Tibial nerve (tissue), 4 donors: ENCODE data around the gene AFM. TPM values are rescaled to one million over a fixed set of nuclear protein-coding genes. Genes with fewer than 3 reads are reported as not detected.

Experiments used
- DNase-seq, 2 donors: peaks; one replicate each; pipeline ENCODE4 v3.0.0-alpha.2; 2019; ENCODE audit warnings: low spot score in 2 of 2
- H3K27ac ChIP-seq, 4 donors: fragments of 200-600 bp; sonication (generic) in 3 of 4; one replicate each; pipeline ENCODE4 v1.5.1; 2017 to 2019; ENCODE audit warnings: mild to moderate bottlenecking in 1 of 4
- H3K27me3 ChIP-seq, 2 donors: fragments of 200-600 bp; sonication (generic) in 1 of 2; one replicate each; pipeline versions ENCODE4 v1.5.1 to v1.6.0; 2017 to 2019
- H3K36me3 ChIP-seq, 3 donors: fragments of 200-600 bp; sonication (generic); one replicate each; pipeline ENCODE4 v1.5.1; 2018 to 2019
- H3K4me1 ChIP-seq, 4 donors: fragments of 200-600 bp; sonication (generic) in 3 of 4; one replicate each; pipeline ENCODE4 v1.5.1; 2017 to 2019
- H3K4me3 ChIP-seq, 4 donors: fragments of 200-600 bp; sonication (generic) in 3 of 4; one replicate each; pipeline ENCODE4 v1.5.1; 2017 to 2019; ENCODE audit warnings: mild to moderate bottlenecking in 1 of 4, moderate library complexity in 1 of 4
- H3K9me3 ChIP-seq, 4 donors: fragments of 200-600 bp; sonication (generic) in 3 of 4; one replicate each; pipeline ENCODE4 v1.5.1; 2017 to 2019
- CTCF ChIP-seq, 5 experiments: fragments of 200-600 bp in 3 of 5; fragments of 450-650 bp in 2 of 5; sonication (generic) in 3 of 5; IDR thresholded peaks; one replicate each; pipeline ENCODE4 v1.5.1; 2016 to 2019; ENCODE audit warnings: antibody characterized with exemption in 5 of 5, mild to moderate bottlenecking in 3 of 5, moderate library complexity in 2 of 5
- EP300 ChIP-seq, 2 donors: sonication (generic); formaldehyde crosslinking; IDR thresholded peaks; one replicate each; pipeline ENCODE4 v1.6.1; 2017; ENCODE audit warnings: antibody characterized with exemption in 2 of 2, mild to moderate bottlenecking in 1 of 2
- POLR2A ChIP-seq, 2 donors: fragments of 450-650 bp; IDR thresholded peaks; one replicate each; pipeline ENCODE4 v1.6.1; 2017; ENCODE audit warnings: antibody characterized with exemption in 2 of 2, mild to moderate bottlenecking in 2 of 2, moderate library complexity in 2 of 2
- WGBS, 2 donors: methylation state at CpG; one replicate each; pipeline ENCODE4 v1.1.5; 2018; 5-methylcytosine and 5-hydroxymethylcytosine counted together
- total RNA-seq, 4 donors: library from RNA; depleted of rRNA; stranded (reverse); fragments of >200 nt; gene quantifications; one replicate each; pipeline ENCODE4 v1.1.0, GENCODE V29; 2016

Gene AFM
- total RNA-seq, 4 donors from 2014 or later, result not detected

GRCh38 chr4:73438582-73439215 is 42.8 kb upstream of the AFM start:
- no peaks in the 10 kb centered on the region for H3K36me3 ChIP-seq
- H3K9me3 ChIP-seq, result no peaks in the 10 kb centered on the region
- DNase-seq, result no peak
- H3K27ac ChIP-seq, result no peak overlapping the region
- H3K4me3 ChIP-seq, result no peak overlapping the region
- H3K27me3 ChIP-seq, result no peaks in the 10 kb centered on the region
- no peaks in the 10 kb centered on the region for H3K4me1 ChIP-seq
- WGBS, 2 donors, result 72 to 74% methylated on average over 2 of the region's 2 CpGs
- no peak for TF ChIP-seq EP300 (IDR thresholded peaks at IDR 0.05)

- no peaks in the 10 kb centered on the region for H3K27me3 ChIP-seq
- no peak overlapping the region for H3K27ac ChIP-seq
- TF ChIP-seq EP300 (IDR thresholded peaks at IDR 0.05) (no peak), POLR2A (IDR thresholded peaks at IDR 0.05) (no peak), CTCF (IDR thresholded peaks at IDR 0.05) (no peak)
- no peaks in the 10 kb centered on the region for H3K9me3 ChIP-seq
- H3K4me1 ChIP-seq, result no peaks in the 10 kb centered on the region
- DNase-seq, result no peak
- WGBS, 2 donors, result 77 to 87% methylated on average over 2 of the region's 2 CpGs
- no peaks in the 10 kb centered on the region for H3K36me3 ChIP-seq
- no peak overlapping the region for H3K4me3 ChIP-seq
Observed at GRCh38 chr4:73439445-73439844, 42.1 kb upstream of the AFM start.

- H3K36me3 ChIP-seq, result no peaks in the 10 kb centered on the region
- H3K4me1 ChIP-seq, result no peaks in the 10 kb centered on the region
- DNase-seq, result no peak
- 80 to 87% methylated on average over 3 of the region's 3 CpGs for WGBS, 2 donors
- no peak overlapping the region for H3K4me3 ChIP-seq
- H3K27me3 ChIP-seq, result no peaks in the 10 kb centered on the region
- H3K27ac ChIP-seq, result no peak overlapping the region
- no peak for TF ChIP-seq POLR2A (IDR thresholded peaks at IDR 0.05)
- no peak for TF ChIP-seq CTCF (IDR thresholded peaks at IDR 0.05)
- no peak for TF ChIP-seq EP300 (IDR thresholded peaks at IDR 0.05)
- H3K9me3 ChIP-seq, result no peaks in the 10 kb centered on the region
Observed at GRCh38 chr4:73439991-73440390, 41.6 kb upstream of the AFM start.

- Histone ChIP-seq H3K27me3 (no peaks in the 10 kb centered on the region), H3K36me3 (no peaks in the 10 kb centered on the region), H3K9me3 (no peaks in the 10 kb centered on the region), H3K27ac (no peak overlapping the region), H3K4me1 (no peaks in the 10 kb centered on the region), H3K4me3 (no peak overlapping the region)
- no peak for DNase-seq
- TF ChIP-seq CTCF (IDR thresholded peaks at IDR 0.05) (no peak), POLR2A (IDR thresholded peaks at IDR 0.05) (no peak), EP300 (IDR thresholded peaks at IDR 0.05) (no peak)
- WGBS, 2 donors, result 86 to 89% methylated on average over 3 of the region's 3 CpGs
Observed at GRCh38 chr4:73440653-73441052, 40.9 kb upstream of the AFM start.

GRCh38 chr4:73442275-73442674 is 39.3 kb upstream of the AFM start:
- no peaks in the 10 kb centered on the region for H3K4me1 ChIP-seq
- no peak for TF ChIP-seq EP300 (IDR thresholded peaks at IDR 0.05)
- TF ChIP-seq POLR2A (IDR thresholded peaks at IDR 0.05), result no peak
- TF ChIP-seq CTCF (IDR thresholded peaks at IDR 0.05), result no peak
- H3K27me3 ChIP-seq, result no peaks in the 10 kb centered on the region
- WGBS, 2 donors, result 72% methylated on average over 5 of the region's 5 CpGs
- no peaks in the 10 kb centered on the region for H3K36me3 ChIP-seq
- H3K27ac ChIP-seq, result no peak overlapping the region
- H3K4me3 ChIP-seq, result no peak overlapping the region
- H3K9me3 ChIP-seq, result no peaks in the 10 kb centered on the region
- no peak for DNase-seq

- Histone ChIP-seq H3K27me3 (no peaks in the 10 kb centered on the region), H3K4me3 (no peak overlapping the region), H3K27ac (no peak overlapping the region), H3K4me1 (no peaks in the 10 kb centered on the region), H3K36me3 (no peaks in the 10 kb centered on the region), H3K9me3 (no peaks in the 10 kb centered on the region)
- DNase-seq, result no peak
- TF ChIP-seq EP300 (IDR thresholded peaks at IDR 0.05) (no peak), CTCF (IDR thresholded peaks at IDR 0.05) (no peak), POLR2A (IDR thresholded peaks at IDR 0.05) (no peak)
- 58 to 60% methylated on average over 3 of the region's 3 CpGs for WGBS, 2 donors
Observed at GRCh38 chr4:73443224-73443623, 38.3 kb upstream of the AFM start.
